Breast epithelium (tissue), 4 donors: ENCODE measurements around the gene SYNE2. TPM values are rescaled to one million over a fixed set of nuclear protein-coding genes. Genes with fewer than 3 reads are reported as not detected.
A peak's percentile ranks its signal among the peaks of the same experiment; 100 is the strongest.

Experiments
- DNase-seq, 2 donors: peaks; one replicate each; pipeline ENCODE4 v3.0.0-alpha.2; 2019; ENCODE audit warnings: low spot score in 2 of 2
- H3K27ac ChIP-seq, 2 donors: fragments of 200-600 bp; sonication (generic) in 1 of 2; one replicate each; pipeline ENCODE4 v1.5.1; 2016 to 2019; ENCODE audit warnings: mild to moderate bottlenecking in 1 of 2
- H3K27me3 ChIP-seq, 2 donors: fragments of 200-600 bp; sonication (generic) in 1 of 2; one replicate each; pipeline versions ENCODE4 v1.5.1 to v1.6.0; 2017 to 2019; ENCODE audit warnings: control low read depth in 1 of 2, mild to moderate bottlenecking in 1 of 2
- H3K36me3 ChIP-seq: fragments of 200-600 bp; one replicate; pipeline ENCODE4 v1.5.1; 2019
- H3K4me1 ChIP-seq, 2 donors: fragments of 200-600 bp; sonication (generic); one replicate each; pipeline ENCODE4 v1.5.1; 2016 to 2019; ENCODE audit warnings: control low read depth in 1 of 2
- H3K4me3 ChIP-seq, 3 donors: fragments of 200-600 bp; sonication (generic); 1 replicate in 2 of 3; 2 replicates in 1 of 3; pipeline ENCODE4 v1.5.1; 2016 to 2019; ENCODE audit warnings: mild to moderate bottlenecking in 3 of 3, moderate library complexity in 2 of 3
- H3K9me3 ChIP-seq, 2 donors: fragments of 200-600 bp; sonication (generic) in 1 of 2; one replicate each; pipeline ENCODE4 v1.5.1; 2016 to 2019; ENCODE audit warnings: control low read depth in 1 of 2
- POLR2A ChIP-seq: fragments of 450-650 bp; IDR thresholded peaks from one replicate; pipeline ENCODE4 v1.6.1; 2016; ENCODE audit warnings: antibody characterized with exemption, mild to moderate bottlenecking, moderate library complexity
- POLR2AphosphoS5 ChIP-seq, 3 donors: sonication (generic); formaldehyde crosslinking; IDR thresholded peaks; one replicate each; pipeline ENCODE4 v1.6.1; 2017; ENCODE audit warnings: antibody characterized with exemption in 3 of 3
- intact Hi-C: fragments of 100-400 bp; cut with DNase I; formaldehyde crosslinking; loops from one replicate; pipeline ENCODE4 v1.15.1; 2023; ENCODE audit warnings: low total_unique reads
- total RNA-seq, 3 donors: library from RNA; depleted of rRNA; stranded (reverse); fragments of >200 nt; gene quantifications; one replicate each; pipeline ENCODE4 v1.1.0, GENCODE V29; 2016
- TF ChIP-seq, protein P1 (sequence below), 3 donors: fragments of 450-650 bp; IDR thresholded peaks; one replicate each; pipeline ENCODE4 v1.5.1; 2016 to 2017; ENCODE audit warnings: antibody characterized with exemption in 3 of 3, mild to moderate bottlenecking in 3 of 3, moderate library complexity in 3 of 3

Gene SYNE2
- total RNA-seq, 3 donors from 2014 or later = 81.4 to 308 (median 303) TPM

DNA sequence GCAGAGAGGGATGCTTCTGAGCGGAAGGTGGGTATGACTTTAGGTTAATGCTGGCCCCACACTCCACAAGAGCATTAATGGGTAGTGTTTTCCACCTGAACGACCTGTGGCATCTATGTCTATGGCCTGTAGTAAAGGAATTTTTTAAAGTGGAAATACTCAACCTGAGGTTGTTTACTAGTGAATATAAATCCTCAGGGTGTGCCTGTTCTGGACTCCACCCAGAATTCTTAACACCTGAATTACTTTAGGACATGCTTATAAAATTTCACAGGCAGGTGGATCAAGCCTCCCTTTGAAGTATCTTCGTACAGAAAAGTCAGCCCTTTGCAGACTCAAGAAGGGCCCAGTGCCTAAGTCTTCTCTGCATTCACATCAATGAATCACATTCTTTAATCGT lies 245.3 kb downstream of the SYNE2 start:
- intact Hi-C loops = no loop called here
- peaks cover 10% of the 10 kb centered on the region for H3K36me3 ChIP-seq
- no peaks in the 10 kb centered on the region for H3K4me1 ChIP-seq
- H3K27ac ChIP-seq = no peak overlapping the region
- DNase-seq = no peak
- no peaks in the 10 kb centered on the region for H3K27me3 ChIP-seq
- H3K9me3 ChIP-seq = no peaks in the 10 kb centered on the region
- H3K4me3 ChIP-seq = no peak overlapping the region
- TF ChIP-seq POLR2A = no peak
- TF ChIP-seq, protein P1, sequence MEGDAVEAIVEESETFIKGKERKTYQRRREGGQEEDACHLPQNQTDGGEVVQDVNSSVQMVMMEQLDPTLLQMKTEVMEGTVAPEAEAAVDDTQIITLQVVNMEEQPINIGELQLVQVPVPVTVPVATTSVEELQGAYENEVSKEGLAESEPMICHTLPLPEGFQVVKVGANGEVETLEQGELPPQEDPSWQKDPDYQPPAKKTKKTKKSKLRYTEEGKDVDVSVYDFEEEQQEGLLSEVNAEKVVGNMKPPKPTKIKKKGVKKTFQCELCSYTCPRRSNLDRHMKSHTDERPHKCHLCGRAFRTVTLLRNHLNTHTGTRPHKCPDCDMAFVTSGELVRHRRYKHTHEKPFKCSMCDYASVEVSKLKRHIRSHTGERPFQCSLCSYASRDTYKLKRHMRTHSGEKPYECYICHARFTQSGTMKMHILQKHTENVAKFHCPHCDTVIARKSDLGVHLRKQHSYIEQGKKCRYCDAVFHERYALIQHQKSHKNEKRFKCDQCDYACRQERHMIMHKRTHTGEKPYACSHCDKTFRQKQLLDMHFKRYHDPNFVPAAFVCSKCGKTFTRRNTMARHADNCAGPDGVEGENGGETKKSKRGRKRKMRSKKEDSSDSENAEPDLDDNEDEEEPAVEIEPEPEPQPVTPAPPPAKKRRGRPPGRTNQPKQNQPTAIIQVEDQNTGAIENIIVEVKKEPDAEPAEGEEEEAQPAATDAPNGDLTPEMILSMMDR (IDR thresholded peaks at IDR 0.05) = no peak
- no peak for TF ChIP-seq POLR2AphosphoS5 (IDR thresholded peaks at IDR 0.05)

DNA sequence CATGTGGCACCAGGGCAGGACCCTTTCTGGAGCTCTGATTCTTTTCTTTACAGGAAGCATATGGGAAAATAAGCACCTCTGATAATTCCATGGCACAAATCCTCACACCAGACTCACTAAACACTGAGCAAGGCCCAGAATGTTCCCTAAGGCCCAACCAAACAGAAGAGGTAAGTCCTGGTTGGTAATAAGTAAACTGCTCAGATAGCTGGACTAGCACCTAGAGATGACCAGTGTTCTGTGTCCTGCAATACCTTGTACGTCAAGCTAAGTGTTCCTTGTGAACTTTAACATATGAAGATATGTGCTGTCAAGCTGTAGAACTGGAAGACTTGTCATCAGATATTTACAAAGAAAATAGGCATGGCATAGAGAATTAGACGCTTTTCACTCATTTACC lies 254.6 kb downstream of the SYNE2 start:
- Histone ChIP-seq H3K27ac (no peak overlapping the region), H3K9me3 (no peaks in the 10 kb centered on the region), H3K4me3 (no peak overlapping the region), H3K4me1 (no peaks in the 10 kb centered on the region), H3K27me3 (no peaks in the 10 kb centered on the region), H3K36me3 (no peaks in the 10 kb centered on the region)
- DNase-seq = no peak
- intact Hi-C loops = no loop called here
- TF ChIP-seq POLR2AphosphoS5 (IDR thresholded peaks at IDR 0.05) (no peak), POLR2A (no peak)
- TF ChIP-seq, protein P1 (IDR thresholded peaks at IDR 0.05) = no peak

DNA sequence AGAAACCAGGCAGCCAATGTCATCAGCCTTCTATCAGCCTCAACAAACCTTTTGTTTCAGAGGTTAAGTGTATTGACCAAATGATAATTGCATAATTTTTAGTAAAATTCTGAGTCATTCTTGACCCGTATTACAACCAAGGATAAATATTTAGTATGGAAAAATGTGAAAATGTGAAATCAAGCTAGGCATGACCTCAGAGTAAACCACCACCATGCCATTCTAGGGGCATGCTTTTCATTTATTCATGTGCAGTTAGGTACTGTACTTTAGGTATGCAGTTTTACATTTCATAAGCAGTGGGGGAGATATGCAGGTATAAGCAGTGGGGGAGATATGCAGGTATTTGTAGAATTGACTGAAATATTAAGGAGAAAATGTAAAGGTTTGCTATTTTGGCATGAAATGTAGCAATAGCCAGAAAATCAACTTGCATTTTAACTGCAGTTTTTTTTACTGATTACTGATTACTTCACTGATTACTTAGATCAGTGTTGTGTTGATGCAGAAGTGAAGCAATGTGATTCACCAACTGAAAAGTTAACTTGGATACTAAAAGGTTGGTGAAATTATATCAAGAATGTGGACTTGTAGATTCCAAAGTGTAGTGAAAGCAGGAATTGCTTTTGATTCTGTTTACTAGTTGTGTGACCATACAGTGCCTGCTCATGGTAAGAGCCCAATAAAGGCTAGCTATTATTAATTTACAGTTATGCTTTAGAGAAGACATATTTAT lies 257.2 kb downstream of the SYNE2 start:
- no peak overlapping the region for H3K4me3 ChIP-seq
- no peaks in the 10 kb centered on the region for H3K27me3 ChIP-seq
- no peaks in the 10 kb centered on the region for H3K36me3 ChIP-seq
- no peaks in the 10 kb centered on the region for H3K9me3 ChIP-seq
- no peaks in the 10 kb centered on the region for H3K4me1 ChIP-seq
- intact Hi-C loops = no loop called here
- no peak for TF ChIP-seq POLR2A
- TF ChIP-seq, protein P1 (IDR thresholded peaks at IDR 0.05) = no peak
- TF ChIP-seq POLR2AphosphoS5 (IDR thresholded peaks at IDR 0.05) = no peak
- H3K27ac ChIP-seq = no peak overlapping the region
- no peak for DNase-seq

DNA sequence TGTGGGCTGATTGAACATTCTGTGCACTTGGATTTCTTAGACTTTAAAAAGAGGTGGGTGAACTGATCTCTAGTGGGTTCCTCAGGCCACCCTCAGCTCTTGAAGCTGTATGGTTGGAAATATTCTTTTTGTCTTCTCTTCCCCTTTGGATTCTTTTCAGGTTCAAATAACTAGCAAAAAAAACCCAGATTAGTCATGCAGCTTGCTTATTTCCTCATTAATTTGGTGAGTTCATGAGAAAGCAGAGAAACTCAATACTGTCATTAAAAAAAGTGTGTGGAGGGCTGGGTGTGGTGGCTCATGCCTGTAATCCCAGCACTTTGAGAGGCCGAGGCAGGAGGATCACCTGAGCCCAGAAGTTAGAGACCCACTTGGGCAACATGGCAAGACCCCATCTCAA lies 258.0 kb downstream of the SYNE2 start:
- no peaks in the 10 kb centered on the region for H3K4me1 ChIP-seq
- H3K9me3 ChIP-seq = no peaks in the 10 kb centered on the region
- no peaks in the 10 kb centered on the region for H3K36me3 ChIP-seq
- intact Hi-C loops = no loop called here
- H3K4me3 ChIP-seq = no peak overlapping the region
- no peak for DNase-seq
- TF ChIP-seq POLR2A (no peak), POLR2AphosphoS5 (IDR thresholded peaks at IDR 0.05) (no peak)
- TF ChIP-seq, protein P1 (IDR thresholded peaks at IDR 0.05) = no peak
- no peaks in the 10 kb centered on the region for H3K27me3 ChIP-seq
- no peak overlapping the region for H3K27ac ChIP-seq

DNA sequence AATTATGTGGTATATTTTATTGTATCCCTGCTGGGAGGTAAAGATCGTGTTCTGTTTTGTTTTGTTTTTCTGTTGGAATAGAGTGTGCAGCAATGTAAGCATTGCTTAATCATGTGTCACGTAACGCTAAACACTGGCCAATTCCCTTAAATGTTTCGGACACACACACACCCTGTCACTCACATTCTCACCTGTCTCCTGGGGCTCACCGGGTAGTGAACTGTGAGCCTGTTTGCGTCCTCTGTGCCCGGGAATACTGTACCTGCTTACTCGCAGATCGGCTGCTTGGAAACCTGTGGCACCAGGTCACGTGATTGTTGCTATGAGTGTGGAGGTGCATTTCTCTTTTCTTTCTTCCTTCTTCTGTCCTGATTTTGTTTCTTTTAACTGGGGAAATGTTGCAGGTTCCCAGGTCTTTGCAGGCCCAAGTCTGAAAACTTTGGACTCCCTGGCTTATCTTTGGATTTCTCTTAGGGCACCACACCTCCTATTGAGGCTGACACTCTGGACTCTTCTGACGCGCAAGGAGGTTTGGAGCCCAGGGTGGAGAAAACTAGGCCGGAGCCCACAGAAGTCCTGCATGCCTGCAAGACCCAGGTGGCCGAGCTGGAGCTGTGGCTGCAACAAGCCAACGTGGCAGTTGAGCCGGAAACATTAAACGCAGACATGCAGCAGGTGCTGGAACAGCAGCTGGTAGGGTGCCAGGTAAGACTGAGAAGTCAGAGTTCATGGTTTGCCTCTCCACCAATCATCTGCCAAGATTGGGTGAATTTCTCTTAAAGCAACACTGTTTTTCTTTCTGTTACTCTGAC lies 260.3 kb downstream of the SYNE2 start:
- intact Hi-C loops = no loop called here
- Histone ChIP-seq H3K27me3 (no peaks in the 10 kb centered on the region), H3K4me1 (no peaks in the 10 kb centered on the region), H3K36me3 (no peaks in the 10 kb centered on the region), H3K9me3 (no peaks in the 10 kb centered on the region), H3K27ac (peak overlapping the region in 1 of 2 donors; percentile 9), H3K4me3 (no peak overlapping the region)
- TF ChIP-seq POLR2AphosphoS5 (IDR thresholded peaks at IDR 0.05) = no peak
- TF ChIP-seq POLR2A = no peak
- TF ChIP-seq, protein P1 (IDR thresholded peaks at IDR 0.05) = no peak
- peak; percentile 23 to 57 for DNase-seq
